COR-L47 (cell line): ENCODE measurements around the gene STEAP1B.

ENCODE experiments used
- DNase-seq: peaks from one replicate; lab custom pipeline; 2025; lab: John Stamatoyannopoulos, UW

The STEAP1B gene

GRCh38 chr7:22400936-22401553, 98.9 kb downstream of the STEAP1B start:
- DNase-seq = no peak

- DNase-seq = no peak
These were observed 99.7 kb downstream of the STEAP1B start for GRCh38 chr7:22400150-22400814.

DNA sequence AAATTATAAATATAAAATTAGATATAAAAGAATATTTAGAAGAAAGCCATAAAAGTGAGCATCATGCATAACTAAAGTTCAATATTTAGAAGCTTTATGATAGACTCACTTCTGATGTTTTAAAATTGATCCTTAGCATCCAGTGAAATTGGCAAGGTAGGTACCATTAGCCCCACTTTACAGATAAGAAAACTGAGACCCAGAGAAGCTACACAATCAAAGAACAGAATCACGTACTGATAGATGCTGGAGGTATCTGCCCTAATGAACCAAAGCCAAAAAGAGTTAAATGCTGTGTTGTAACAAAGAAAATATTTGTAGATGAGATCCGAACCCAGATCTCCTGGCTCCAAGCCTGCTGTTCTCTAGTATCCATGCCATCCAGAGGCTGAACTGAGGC, 100.4 kb downstream of the STEAP1B start:
- no peak for DNase-seq

GRCh38 chr7:22399091-22399490, 100.9 kb downstream of the STEAP1B start:
- no peak for DNase-seq

DNA sequence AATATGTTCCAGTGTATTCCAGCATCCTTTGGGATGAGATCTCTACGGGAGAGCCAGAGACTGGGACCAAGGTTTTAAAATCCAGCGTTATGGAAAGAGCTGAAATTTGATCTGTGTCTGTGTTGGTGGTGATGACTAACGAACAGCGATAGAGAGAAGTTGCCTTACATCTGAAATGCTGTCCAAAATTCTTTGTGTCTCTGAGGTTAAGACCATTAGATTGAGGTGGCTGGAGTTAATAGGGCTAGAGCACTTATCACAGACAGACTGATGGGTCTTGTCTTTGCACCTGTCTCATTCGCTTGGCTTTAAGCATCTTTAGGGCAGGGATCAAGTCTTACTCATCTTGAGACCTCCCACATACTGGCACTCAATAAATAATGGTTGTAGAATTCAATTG, 102.0 kb downstream of the STEAP1B start:
- DNase-seq = no peak

DNA sequence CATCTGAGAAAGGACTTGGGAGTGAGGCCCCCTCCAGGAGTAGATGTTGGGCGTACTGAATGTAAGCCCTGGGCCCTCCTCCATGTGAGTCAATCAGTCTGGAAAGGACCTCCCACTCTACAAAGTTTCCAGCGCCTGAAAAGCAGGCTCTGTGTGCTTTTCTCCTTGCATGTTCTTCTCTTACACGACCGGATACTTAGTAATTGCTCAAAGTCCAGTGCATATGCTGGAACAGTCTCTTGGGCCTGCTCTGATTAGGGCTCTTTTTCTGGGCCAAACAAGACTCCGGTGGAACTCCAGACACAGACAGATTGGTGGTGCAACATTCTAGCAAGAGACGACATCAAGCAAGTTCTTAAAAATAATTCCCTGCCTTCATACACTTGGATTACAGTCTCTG, 104.8 kb downstream of the STEAP1B start:
- no peak for DNase-seq

DNA sequence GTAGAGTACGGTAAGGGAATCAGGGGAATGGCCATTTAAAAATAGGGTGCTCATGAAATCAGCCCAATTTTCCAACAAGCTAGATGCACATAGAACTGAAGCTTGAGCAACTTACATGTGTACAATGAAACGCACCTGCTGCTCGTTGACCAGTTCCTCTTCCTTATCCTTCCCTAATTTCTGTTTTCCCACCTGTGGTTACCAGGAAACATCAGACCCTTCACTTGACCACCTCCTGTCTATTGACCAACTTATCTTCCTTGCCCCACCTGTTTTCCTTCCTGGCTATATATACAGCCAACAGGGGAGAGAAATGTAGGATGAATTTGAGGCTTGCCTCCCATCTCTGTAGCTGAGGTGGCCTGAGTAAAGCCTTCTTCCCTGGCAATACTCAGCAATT, 105.2 kb downstream of the STEAP1B start:
- DNase-seq = no peak

- no peak for DNase-seq
These were observed 105.9 kb downstream of the STEAP1B start for GRCh38 chr7:22393913-22394729.

- DNase-seq = no peak
These were observed 109.5 kb downstream of the STEAP1B start for GRCh38 chr7:22390516-22390915.

DNA sequence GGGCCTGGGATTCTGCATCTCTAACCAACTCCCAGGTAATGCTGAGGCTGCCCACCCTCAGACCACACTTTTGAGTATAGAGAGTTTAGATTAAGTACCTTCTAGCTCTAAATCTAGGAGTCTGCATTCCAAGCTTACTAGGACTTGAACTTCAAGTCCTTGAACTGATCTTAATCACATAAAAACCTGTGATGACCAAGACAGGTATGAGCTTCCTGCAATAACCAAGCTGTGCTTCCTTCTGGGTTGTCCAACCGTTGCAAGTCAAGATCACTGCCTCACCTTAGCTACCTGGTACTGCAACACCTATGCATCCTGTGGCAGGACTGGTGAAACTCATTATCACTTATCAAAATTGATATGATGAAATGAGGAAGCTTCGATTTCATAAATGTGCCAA, 110.1 kb downstream of the STEAP1B start:
- no peak for DNase-seq

- DNase-seq = no peak
These were observed 112.4 kb downstream of the STEAP1B start for GRCh38 chr7:22387583-22387982.

DNA sequence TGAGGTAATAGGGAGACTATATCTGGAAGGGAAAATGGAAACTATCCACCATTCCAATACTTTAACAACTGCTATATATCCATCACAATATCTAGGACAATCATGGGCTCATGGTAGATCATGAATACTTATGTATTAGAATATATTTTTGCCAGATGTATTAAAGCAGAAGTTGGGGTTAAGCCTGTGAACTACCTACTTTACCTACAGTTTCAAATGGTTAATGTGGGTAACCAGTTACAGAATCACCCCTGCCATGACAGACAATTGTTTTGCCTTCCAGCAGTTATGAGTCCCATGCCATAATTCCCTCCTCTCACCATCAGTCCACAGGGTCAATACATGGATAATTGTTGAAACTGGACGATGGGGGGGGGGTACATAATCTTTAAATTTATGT, 113.1 kb downstream of the STEAP1B start:
- no peak for DNase-seq

DNA sequence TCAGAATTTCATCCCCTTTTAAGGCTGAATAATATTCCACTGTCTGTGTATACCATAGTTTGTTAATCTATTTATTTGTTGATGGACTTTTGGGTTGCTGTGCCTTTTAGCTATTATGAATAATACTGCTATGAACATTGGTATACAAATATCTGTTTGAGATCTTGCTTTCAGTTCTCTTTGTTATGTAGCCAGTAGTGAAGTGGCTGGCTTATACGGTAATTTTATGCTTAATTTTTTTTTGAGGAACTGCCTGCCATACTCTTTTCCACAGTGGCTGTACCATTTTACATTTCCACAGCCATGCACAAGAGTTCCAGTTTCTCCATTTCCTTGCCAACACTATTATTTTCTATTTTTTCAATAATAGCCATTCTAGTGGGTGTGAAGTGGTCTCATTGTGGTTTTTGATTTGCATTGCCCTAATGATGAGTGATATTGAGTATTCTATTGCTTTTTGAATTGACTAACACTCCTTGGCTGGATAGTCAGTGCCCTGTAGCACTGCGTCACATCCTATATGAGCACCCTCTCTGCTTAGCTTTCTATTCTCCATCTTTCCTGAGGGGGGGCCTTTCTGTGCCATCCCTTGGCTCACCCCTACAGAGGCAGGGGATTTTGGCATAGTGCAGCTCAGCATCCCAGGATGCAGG, 113.7 kb downstream of the STEAP1B start:
- DNase-seq = no peak

- DNase-seq = no peak
These were observed 114.7 kb downstream of the STEAP1B start for GRCh38 chr7:22385326-22385725.

DNA sequence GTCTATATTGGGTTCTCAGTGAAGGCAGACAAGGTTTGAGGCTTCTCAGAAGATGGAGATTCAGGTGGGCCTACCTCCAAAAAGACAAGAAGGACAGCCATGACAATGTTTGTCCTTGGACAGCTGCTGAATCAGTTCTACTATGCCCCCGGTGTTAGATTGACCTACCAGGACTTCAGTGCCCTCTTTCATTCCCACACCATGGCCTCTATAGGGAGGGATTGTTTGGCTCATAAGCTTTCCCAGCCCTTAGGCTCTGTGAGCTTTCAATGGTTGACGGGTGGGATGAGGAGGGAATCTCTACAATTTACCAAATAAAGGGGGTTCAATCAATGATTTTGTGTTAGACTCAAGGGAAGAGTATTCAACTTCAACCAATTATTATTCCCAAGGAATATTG, 119.7 kb downstream of the STEAP1B start:
- no peak for DNase-seq

DNA sequence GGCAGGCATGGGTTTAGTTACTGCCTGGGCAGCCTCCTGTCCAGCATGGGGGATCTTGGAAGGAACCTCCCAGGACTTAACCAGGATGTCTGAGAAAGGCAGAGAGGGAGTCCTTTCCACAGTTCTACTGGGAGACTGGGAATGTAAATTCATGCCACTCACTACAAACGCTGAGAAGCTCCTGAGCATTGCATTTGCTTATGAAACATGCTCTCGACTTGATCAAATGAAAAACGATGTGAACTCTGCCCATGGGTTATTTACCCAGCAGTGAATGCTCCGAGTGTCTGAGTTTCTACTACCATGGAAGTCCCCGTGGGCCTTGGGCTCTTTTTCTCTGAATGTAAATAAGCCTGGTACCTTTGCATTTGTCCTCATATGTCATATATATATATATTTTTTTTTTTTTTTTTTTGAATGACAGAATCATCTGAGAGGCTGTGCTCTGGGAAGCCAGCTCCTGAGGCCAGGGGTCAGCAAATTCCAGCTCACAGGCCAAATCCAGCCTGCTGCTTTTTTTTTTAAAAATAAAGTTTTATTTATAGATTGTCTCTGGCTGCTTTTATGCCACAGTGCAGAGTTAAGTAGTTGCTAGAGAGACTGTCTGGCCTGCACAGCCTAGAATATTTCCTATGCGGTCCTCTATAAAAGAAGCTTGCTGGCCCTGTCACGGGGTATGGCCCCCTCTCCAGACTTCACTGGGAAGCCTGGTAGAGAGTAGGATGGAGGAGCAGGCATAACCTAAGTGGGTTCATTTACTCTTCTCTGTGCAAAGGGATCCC, 121.6 kb downstream of the STEAP1B start:
- DNase-seq = no peak

GRCh38 chr7:22377703-22378102, 122.3 kb downstream of the STEAP1B start:
- peak; percentile 4 for DNase-seq

GRCh38 chr7:22375359-22376048, 124.5 kb downstream of the STEAP1B start:
- DNase-seq = no peak

GRCh38 chr7:22373911-22374310, 126.1 kb downstream of the STEAP1B start:
- no peak for DNase-seq

DNA sequence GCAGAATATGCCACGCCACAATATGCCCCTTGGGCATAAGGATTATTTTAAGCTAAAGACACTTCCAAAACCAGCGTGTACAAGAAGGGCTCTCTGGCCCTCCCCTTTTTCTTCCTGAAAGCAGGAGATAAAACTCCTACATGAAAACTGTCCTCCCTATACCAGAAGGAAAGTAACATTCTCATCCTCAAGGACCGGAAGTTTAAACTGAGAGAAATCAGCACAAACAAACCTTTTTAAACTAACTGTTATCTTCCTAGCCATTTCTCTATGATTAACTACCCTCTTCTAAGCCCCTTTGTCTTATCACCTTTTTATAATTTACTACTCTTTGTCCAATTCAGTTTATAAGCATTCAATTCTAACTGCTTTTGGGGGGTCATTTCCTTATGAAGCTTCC, 126.6 kb downstream of the STEAP1B start:
- no peak for DNase-seq

- DNase-seq = no peak
These were observed 127.1 kb downstream of the STEAP1B start for GRCh38 chr7:22372863-22373262.
